Activated CD4-positive, alpha-beta T cell treated with anti-CD3 and anti-CD28 coated beads, Interleukin-2, amount 10 ng/mL, durations not matched to agents 7 days and 5 days (primary cell): ENCODE measurements around the gene COA3. TPM values are rescaled to one million over a fixed set of nuclear protein-coding genes. Genes with fewer than 3 reads are reported as not detected.

Experiments
- CTCF ChIA-PET: fragments of 350-600 bp; sonication (Branson Sonifier 250); formaldehyde crosslinking; loops from one replicate; lab custom pipeline; 2021; ENCODE audit warnings: antibody characterized with exemption; lab: Charles Lee
- POLR2A ChIA-PET: fragments of 350-600 bp; sonication (Branson Sonifier 250); formaldehyde crosslinking; loops from one replicate; lab custom pipeline; 2021; ENCODE audit warnings: antibody characterized with exemption; lab: Charles Lee
- DNase-seq: peaks from one replicate; pipeline ENCODE4 v3.0.0-alpha.2; 2020
- H3K27ac Mint-ChIP-seq: one replicate; pipeline ENCODE4 v1.8.0; 2021; ENCODE audit warnings: mild to moderate bottlenecking, moderate library complexity, mixed read lengths
- H3K27me3 Mint-ChIP-seq: one replicate; pipeline ENCODE4 v1.8.0; 2021; ENCODE audit warnings: mixed read lengths
- H3K36me3 Mint-ChIP-seq: one replicate; pipeline ENCODE4 v1.8.0; 2021; ENCODE audit warnings: low read depth, mixed read lengths
- H3K4me1 Mint-ChIP-seq: one replicate; pipeline ENCODE4 v1.8.0; 2021; ENCODE audit warnings: mixed read lengths
- H3K4me3 Mint-ChIP-seq: one replicate; pipeline ENCODE4 v1.8.0; 2021; ENCODE audit warnings: mild to moderate bottlenecking, moderate library complexity, mixed read lengths
- H3K9me3 Mint-ChIP-seq: one replicate; pipeline ENCODE4 v1.8.0; 2021; ENCODE audit warnings: mixed read lengths
- total RNA-seq, 2 experiments: library from RNA; stranded (reverse); gene quantifications; one replicate each; pipeline ENCODE4 v1.2.3, GENCODE V29; 2021

Gene COA3
- total RNA-seq, 2 experiments from 2014 or later: 41.2 to 45.1 TPM

DNA sequence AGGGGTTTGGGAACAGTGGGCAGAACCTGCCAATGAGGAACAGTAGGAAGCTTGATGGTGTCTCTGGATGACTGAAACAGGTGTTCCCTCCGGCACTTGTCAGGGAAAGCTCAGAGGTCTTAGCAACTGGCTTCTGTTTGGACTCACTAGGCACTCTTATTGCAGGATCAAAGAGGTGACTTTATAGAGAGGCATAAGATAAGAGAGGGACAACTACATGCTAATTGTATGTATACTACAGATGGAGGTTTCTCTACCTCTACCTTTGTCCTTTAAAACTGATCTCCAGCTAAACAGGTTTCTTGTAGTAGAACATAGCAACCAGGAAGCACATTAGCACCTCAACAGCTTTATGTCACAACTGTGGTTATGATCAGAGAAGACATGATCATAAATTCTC lies 7.7 kb upstream of the COA3 start:
- Mint-ChIP-seq H3K4me1 (no peaks in the 10 kb centered on the region), H3K27me3 (peaks cover 2% of the 10 kb centered on the region), H3K9me3 (no peaks in the 10 kb centered on the region), H3K36me3 (peaks cover 9% of the 10 kb centered on the region), H3K27ac (no peak overlapping the region), H3K4me3 (no peak overlapping the region)
- no peak for DNase-seq
- POLR2A ChIA-PET: no interaction called here
- CTCF ChIA-PET: interaction anchor here (0.8 to 1.2 kb wide), 4 partner anchors 12 to 40 kb away, joined by 3 to 6 read pairs (median 4); partner anchors contain the start of genes BECN1 and VPS25

- Mint-ChIP-seq H3K27ac (no peak overlapping the region), H3K36me3 (peaks cover 4% of the 10 kb centered on the region), H3K9me3 (no peaks in the 10 kb centered on the region), H3K27me3 (peaks cover 5% of the 10 kb centered on the region), H3K4me3 (no peak overlapping the region), H3K4me1 (no peaks in the 10 kb centered on the region)
- CTCF ChIA-PET: interaction anchor here (0.6 kb wide), 1 partner anchor 25 kb away, joined by 3 read pairs; no protein-coding TSS in a partner anchor
- POLR2A ChIA-PET: no interaction called here
- no peak for DNase-seq
Observed at GRCh38 chr17:42804918-42805367, 6.4 kb upstream of the COA3 start.

DNA sequence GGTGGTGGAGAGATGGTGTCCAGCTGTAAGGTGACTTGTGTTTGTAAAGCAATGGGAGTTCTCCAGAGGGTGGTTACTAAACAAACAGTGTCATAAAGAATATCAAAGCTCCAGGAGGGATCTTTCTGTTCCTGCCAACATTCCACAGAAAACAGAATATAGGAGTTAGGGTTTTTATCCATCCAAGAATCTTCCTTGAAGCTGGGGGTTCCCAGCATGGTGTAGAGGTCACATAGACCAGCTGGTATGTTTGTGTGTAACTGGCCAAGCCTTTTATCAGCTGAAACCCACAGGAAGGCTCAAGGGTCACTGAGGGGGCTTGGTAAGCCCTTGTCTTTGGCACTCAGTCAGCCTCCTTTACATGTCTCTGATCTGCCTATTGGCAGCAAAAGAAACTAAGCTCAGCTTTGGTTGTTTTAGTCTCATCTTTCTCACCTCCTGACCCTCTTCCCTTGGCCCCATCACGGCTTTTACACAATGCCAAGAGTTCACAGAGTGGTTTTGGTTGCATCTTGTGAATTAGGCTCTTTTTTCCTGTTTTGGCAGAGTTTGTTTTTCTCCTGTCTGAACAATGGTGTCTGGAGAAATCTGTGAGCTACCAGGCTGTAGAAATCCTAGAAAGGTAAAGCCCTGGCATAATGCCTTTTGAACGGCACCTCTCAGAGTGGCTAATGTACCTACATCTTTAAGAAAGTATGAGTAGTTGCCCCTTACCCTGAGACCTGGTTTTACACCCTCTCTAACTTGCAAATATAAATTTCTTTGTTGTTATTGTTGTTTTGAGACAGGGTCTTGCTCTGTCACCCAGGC lies 4.8 kb upstream of the COA3 start:
- Mint-ChIP-seq H3K27me3 (peaks cover 5% of the 10 kb centered on the region), H3K4me3 (no peak overlapping the region)

GRCh38 chr17:42798011-42798382 lies 507 bp downstream of the COA3 start:
- peaks cover 22% of the 10 kb centered on the region for H3K4me1 Mint-ChIP-seq
- ChIA-PET POLR2A (interaction anchor here (0.6 kb wide), 1 partner anchor 219 kb away, joined by 3 read pairs; no protein-coding TSS in a partner anchor), CTCF (interaction anchor here (1.1 to 2.2 kb wide), 5 partner anchors 17 to 686 kb away, joined by 3 to 7 read pairs (median 6); partner anchors contain the start of genes BECN1, DHX8 and PSMC3IP)
- peak overlapping the region; percentile 85 for H3K27ac Mint-ChIP-seq
- H3K36me3 Mint-ChIP-seq: peaks cover 9% of the 10 kb centered on the region
- H3K4me3 Mint-ChIP-seq: peak overlapping the region; percentile 91
- H3K27me3 Mint-ChIP-seq: peaks cover 5% of the 10 kb centered on the region
- H3K9me3 Mint-ChIP-seq: peaks cover 3% of the 10 kb centered on the region
- DNase-seq: no peak

More for the DNA sequence above, 4.8 kb upstream of the COA3 start:
- ChIA-PET CTCF (interaction anchor here (0.8 to 0.9 kb wide), 3 partner anchors 15 to 17 kb away, joined by 3 read pairs; no protein-coding TSS in a partner anchor), POLR2A (no interaction called here)
- DNase-seq: no peak
- Mint-ChIP-seq H3K36me3 (peaks cover 5% of the 10 kb centered on the region), H3K9me3 (peaks cover 3% of the 10 kb centered on the region), H3K27ac (no peak overlapping the region), H3K4me1 (peaks cover 9% of the 10 kb centered on the region)

DNA sequence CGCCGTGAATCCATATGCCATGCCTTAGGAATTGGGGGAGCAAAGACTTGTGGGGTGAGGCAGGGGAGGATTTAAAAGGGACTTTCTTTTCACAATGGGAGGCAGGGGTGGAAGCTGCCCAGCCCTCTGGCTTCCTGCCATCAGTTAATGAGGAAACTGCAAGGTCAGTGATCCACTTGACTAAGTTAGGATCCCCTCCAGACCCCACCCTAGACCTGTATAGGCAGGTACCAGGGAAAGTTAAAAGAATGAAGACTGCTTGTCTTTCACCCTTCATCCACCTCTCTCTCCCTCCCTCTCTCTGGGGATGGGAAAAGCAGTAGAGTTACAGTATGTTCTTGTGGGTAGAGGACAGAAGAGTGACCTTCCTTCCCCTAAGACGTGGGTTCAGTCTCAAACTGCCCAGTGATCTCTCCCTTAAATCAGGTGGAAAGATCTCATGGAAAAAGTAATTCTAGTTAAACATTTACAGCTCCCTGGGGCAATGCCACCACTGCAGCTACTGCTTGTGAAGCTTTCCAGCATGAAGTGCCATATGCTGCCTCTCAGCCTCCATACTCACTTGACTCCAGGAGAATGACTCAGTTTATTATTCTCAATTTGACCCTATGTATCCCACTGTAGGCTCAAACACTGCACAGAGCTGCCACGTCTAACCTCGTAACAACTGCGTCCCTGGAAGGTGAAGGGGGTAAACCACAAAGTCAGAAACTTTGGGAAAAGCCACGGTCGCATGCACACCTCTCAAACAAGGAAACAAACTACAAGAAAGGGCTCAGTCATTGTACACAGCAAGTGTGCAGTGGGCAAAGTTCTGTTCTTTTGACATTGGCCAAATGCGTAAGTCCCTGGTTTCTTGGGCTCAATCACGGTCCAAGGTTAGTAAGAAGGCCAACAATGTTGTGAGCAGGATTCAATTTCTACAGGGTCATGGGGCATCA lies 1.2 kb downstream of the COA3 start:
- POLR2A ChIA-PET: no interaction called here
- H3K27me3 Mint-ChIP-seq: peaks cover 5% of the 10 kb centered on the region
- H3K27ac Mint-ChIP-seq: no peak overlapping the region
- peaks cover 3% of the 10 kb centered on the region for H3K9me3 Mint-ChIP-seq
- peaks cover 22% of the 10 kb centered on the region for H3K4me1 Mint-ChIP-seq
- H3K36me3 Mint-ChIP-seq: peaks cover 9% of the 10 kb centered on the region
- CTCF ChIA-PET: interaction anchor here (1.0 to 2.2 kb wide), 5 partner anchors 16 to 219 kb away, joined by 3 to 7 read pairs (median 6); partner anchors contain the start of genes BECN1 and PSMC3IP
- DNase-seq: no peak
- peak overlapping the region; percentile 91 for H3K4me3 Mint-ChIP-seq

GRCh38 chr17:42796066-42796758 lies 2.3 kb downstream of the COA3 start:
- CTCF ChIA-PET: interaction anchor here (0.6 to 1.1 kb wide), 2 partner anchors 10 to 12 kb away, joined by 3 read pairs; no protein-coding TSS in a partner anchor
- Mint-ChIP-seq H3K27ac (no peak overlapping the region), H3K4me1 (peaks cover 22% of the 10 kb centered on the region), H3K9me3 (peaks cover 3% of the 10 kb centered on the region), H3K27me3 (peaks cover 3% of the 10 kb centered on the region), H3K4me3 (no peak overlapping the region), H3K36me3 (peaks cover 9% of the 10 kb centered on the region)
- POLR2A ChIA-PET: interaction anchor here (0.6 kb wide), 1 partner anchor 169 kb away, joined by 3 read pairs; no protein-coding TSS in a partner anchor
- no peak for DNase-seq

- Mint-ChIP-seq H3K27ac (no peak overlapping the region), H3K27me3 (peaks cover 4% of the 10 kb centered on the region), H3K4me1 (peaks cover 22% of the 10 kb centered on the region), H3K4me3 (no peak overlapping the region), H3K9me3 (peaks cover 3% of the 10 kb centered on the region), H3K36me3 (peaks cover 9% of the 10 kb centered on the region)
- DNase-seq: no peak
- CTCF ChIA-PET: interaction anchor here (0.6 to 1.2 kb wide), 3 partner anchors 9 to 29 kb away, joined by 3 to 4 read pairs (median 3); partner anchors contain the start of gene BECN1
- POLR2A ChIA-PET: interaction anchor here (0.7 kb wide), 1 partner anchor 197 kb away, joined by 3 read pairs; no protein-coding TSS in a partner anchor
Observed at GRCh38 chr17:42795465-42795864, 3.0 kb downstream of the COA3 start.

DNA sequence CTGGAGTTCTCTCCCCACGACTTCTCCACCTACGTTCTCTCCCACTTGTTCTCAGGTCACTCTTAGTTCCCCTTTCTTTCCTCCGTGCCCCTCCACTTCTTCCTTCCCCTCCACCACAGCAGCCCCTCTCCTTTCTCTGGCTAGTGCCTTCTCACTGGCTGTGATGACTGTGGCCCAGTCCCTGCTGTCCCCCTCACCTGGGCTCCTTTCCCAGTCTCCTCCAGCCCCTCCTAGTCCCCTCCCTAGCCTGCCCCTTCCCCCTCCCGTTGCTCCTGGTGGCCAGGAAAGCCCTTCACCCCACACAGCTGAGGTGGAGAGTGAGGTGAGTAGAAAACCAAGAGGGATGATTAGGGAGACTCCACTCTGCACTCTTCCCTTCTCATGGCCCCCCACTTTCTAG lies 3.4 kb downstream of the COA3 start:
- no peak for DNase-seq
- peaks cover 22% of the 10 kb centered on the region for H3K4me1 Mint-ChIP-seq
- ChIA-PET CTCF (interaction anchor here (1.2 kb wide), 1 partner anchor 29 kb away, joined by 4 read pairs; the partner anchor contains the start of gene BECN1), POLR2A (interaction anchor here (0.7 kb wide), 1 partner anchor 197 kb away, joined by 3 read pairs; no protein-coding TSS in a partner anchor)
- peaks cover 9% of the 10 kb centered on the region for H3K36me3 Mint-ChIP-seq
- H3K27ac Mint-ChIP-seq: no peak overlapping the region
- peaks cover 7% of the 10 kb centered on the region for H3K27me3 Mint-ChIP-seq
- no peak overlapping the region for H3K4me3 Mint-ChIP-seq
- H3K9me3 Mint-ChIP-seq: peaks cover 3% of the 10 kb centered on the region

DNA sequence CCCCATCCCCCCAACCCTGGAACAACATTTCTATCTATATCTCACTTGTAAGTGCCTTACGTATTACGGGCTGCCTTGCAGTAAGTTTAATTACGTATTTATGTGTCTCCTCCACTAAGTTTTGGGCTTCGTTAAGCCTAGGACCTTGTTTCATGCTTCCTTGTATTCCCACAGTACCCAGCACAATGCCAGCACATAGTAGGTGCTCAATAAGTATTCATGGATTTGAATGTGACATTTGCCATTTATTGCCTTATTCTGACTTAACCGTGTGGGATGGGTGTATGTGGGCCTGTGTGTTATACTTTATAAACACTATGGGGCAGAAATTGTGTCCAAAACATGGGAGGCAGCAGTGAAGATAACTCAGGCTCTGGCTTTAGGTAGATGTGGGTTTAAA lies 6.0 kb downstream of the COA3 start:
- Mint-ChIP-seq H3K36me3 (peaks cover 2% of the 10 kb centered on the region), H3K9me3 (no peaks in the 10 kb centered on the region), H3K27ac (no peak overlapping the region), H3K4me1 (peaks cover 6% of the 10 kb centered on the region), H3K4me3 (no peak overlapping the region), H3K27me3 (peaks cover 21% of the 10 kb centered on the region)
- ChIA-PET CTCF (interaction anchor here (0.6 kb wide), 1 partner anchor 670 kb away, joined by 3 read pairs; no protein-coding TSS in a partner anchor), POLR2A (no interaction called here)
- DNase-seq: no peak

GRCh38 chr17:42791948-42792347 lies 6.6 kb downstream of the COA3 start:
- no peak overlapping the region for H3K4me3 Mint-ChIP-seq
- ChIA-PET CTCF (interaction anchor here (0.6 kb wide), 1 partner anchor 671 kb away, joined by 3 read pairs; no protein-coding TSS in a partner anchor), POLR2A (no interaction called here)
- H3K27ac Mint-ChIP-seq: no peak overlapping the region
- peaks cover 25% of the 10 kb centered on the region for H3K27me3 Mint-ChIP-seq
- peaks cover 2% of the 10 kb centered on the region for H3K4me1 Mint-ChIP-seq
- DNase-seq: no peak
- peaks cover 2% of the 10 kb centered on the region for H3K36me3 Mint-ChIP-seq
- no peaks in the 10 kb centered on the region for H3K9me3 Mint-ChIP-seq

DNA sequence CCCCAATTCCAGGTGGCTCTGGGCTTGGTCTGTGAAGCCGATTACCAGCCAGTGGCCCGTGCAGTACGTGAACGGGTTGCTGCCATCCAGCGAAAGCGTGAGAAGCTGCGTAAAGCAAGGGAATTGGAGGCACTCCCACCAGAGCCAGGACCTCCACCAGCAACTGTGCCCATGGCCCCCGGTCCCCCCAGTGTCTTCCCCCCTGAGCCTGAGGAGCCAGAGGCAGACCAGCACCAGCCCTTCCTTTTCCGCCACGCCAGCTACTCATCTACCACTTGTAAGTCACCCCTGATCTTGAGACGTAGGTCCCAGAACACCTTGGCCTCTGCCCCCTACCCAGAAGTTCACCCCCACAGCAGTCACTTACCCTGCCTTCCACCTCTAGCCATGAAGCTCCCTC lies 11.2 kb downstream of the COA3 start:
- peaks cover 11% of the 10 kb centered on the region for H3K4me1 Mint-ChIP-seq
- CTCF ChIA-PET: interaction anchor here (0.6 to 1.0 kb wide), 3 partner anchors 24 to 136 kb away, joined by 3 to 5 read pairs (median 3); no protein-coding TSS in a partner anchor
- POLR2A ChIA-PET: no interaction called here
- DNase-seq: no peak
- no peak overlapping the region for H3K27ac Mint-ChIP-seq
- H3K27me3 Mint-ChIP-seq: peaks cover 70% of the 10 kb centered on the region
- no peaks in the 10 kb centered on the region for H3K36me3 Mint-ChIP-seq
- H3K4me3 Mint-ChIP-seq: no peak overlapping the region
- H3K9me3 Mint-ChIP-seq: no peaks in the 10 kb centered on the region
